ENCODE data around the gene VAMP3.
"Not testable (repeated sequence)": the region's sequence is repeated elsewhere in the genome, so short reads cannot be mapped to it uniquely, and the experiment has no call there.

VAMP3 gene

DNA sequence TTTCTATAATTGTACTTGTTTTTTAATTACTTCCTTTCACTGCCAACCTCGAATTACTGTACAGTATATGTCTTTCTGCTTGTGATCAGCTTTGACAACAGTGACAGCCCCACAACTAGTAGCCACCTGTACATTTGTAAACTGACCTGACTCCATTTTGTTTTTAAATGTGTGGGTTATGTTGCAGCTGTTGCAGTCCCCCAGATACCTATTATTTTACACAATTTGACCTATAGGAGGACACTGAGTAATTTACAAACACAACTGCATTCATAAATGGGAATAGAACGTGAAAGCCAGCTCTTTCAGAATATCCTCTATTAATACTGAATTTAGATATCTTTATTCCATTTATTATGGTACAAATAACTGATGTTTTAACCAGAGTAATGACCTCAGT, 2.5 kb upstream of the VAMP3 start:
- DNase-seq (ENCODE audit: low spot score), result no peak

DNA sequence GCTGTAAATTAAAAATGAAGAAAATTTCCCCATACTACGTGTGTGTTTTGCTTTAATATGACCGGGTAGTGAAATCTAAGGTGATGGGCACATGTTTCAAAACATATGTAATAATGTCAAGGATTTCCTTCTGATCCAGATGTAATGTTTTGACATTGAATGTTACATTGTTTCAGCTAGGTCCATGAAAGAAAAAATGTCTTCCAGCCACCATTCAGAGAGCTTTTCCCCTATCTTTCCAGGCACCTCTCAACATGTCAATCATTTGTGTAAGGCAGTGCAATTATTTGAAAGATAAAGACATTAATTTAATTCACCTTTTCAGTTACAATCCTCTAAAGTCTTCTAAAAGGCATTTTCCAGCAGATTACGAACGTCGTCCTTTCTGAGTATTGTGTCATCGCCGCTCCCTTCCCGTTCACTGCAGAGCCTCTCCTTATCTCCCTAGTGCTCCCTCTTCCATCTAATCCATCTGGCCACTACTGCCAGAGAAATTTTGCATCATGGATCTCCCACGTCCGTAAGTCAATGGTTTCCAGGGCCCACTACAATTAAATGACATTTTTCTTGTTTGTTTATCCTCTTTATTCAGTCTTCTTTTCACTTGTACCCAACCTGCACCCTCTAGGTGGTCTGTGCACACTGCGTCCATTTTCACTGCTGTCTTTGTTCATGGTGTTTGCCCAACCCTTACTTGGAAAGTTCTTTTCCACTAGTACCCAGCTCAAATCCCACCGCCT, 1.3 kb upstream of the VAMP3 start:
- no peak for DNase-seq (ENCODE audit: low spot score)

GRCh38 chr1:7770669-7770996, 463 bp upstream of the VAMP3 start:
- DNase-seq (ENCODE audit: low spot score), result no peak

- no peak for DNase-seq (ENCODE audit: low spot score)
These were observed 765 bp downstream of the VAMP3 start for GRCh38 chr1:7771823-7772299.

DNA sequence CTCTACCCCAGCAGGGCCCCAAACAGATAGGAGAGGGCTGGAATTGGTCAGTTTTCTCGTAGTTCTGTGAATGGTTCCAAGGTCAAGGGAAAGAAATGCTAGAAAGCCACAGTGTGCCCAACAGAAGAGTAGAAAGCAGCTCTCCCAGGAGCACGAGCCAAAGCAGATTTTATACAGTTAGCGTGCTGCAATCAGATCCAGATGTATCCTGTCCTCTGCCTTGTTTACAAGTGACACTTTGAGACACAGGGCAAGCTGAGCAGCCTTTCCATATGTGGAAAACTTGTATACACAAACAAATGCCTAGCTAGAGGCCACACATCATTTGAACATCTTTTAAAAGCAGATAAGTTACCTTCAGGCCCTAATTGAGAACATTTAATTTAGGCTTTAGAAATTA, 6.5 kb downstream of the VAMP3 start:
- DNase-seq (ENCODE audit: low spot score), result no peak

DNA sequence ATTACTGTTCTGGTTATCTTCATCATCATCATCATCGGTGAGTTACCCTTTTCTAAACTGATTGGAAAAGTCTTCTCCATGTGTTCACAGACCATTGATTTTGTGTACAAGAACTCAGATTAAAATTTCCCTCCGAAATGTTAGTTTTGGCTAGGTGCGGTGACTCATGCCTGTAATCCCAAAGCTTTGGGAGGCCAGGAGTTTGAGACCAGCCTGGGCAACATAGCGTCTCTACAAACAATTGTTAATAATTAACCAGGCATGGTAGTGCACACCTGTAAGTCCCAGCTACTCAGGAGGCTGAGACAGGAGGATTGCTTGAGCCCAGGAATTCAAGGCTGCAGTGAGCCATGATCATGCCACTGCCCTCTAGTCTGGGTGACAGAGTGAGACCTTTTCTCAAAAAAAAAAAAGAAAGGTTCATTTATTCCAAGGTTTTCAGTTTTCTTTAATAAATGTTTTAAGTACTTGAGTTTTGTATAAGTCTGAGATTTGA, 7.1 kb downstream of the VAMP3 start:
- no peak for DNase-seq (ENCODE audit: low spot score)

- DNase-seq (ENCODE audit: low spot score), result no peak
These were observed 9.9 kb downstream of the VAMP3 start for GRCh38 chr1:7780976-7781375.

DNA sequence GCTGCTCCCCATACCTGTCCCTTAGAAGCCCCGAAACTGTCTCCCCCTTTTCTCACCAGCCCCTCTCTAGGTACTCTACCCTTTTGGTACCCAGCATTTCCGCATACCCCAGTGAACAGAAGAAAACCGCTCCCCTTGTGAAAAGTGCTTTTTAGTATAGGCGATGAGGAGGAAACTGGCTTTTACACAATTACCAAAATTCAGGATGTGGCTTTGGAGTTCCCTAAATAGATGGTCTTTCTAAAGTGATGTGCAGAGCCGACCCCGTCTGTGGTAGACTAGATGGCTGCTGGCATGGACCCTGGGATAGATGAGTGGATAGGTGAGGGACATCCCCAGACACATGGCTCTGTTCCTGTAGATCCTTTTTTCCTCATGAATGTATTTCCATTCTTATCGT, 10.4 kb downstream of the VAMP3 start:
- no peak for DNase-seq (ENCODE audit: low spot score)

DNA sequence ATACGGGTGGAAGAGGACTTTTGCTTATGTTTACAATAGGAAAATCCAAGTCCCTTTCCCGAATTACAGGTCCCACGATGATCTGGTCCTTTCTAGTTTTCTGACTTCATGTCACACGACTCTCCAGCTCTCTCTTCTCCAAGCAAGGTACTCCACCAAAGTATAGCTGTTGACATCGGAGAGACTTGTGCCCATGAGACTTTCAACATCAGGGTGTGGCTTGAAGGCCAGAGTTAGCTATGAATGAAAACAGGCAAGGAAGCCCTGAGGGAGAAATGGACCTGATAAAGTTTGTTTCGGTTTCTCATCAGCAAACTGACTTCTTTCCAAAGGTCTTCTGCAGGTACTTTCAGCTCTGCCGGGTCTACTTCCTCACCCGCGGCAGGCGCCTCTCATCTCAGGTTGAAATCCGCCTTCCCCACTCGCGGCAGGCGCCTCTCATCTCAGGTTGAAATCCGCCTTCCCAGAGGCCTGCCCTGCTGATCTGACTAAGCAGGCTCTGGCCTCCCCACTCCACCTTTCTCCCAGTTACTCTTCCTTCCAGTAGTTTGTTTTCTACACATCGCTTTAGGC, 10.9 kb downstream of the VAMP3 start:
- DNase-seq (ENCODE audit: low spot score), result no peak

DNA sequence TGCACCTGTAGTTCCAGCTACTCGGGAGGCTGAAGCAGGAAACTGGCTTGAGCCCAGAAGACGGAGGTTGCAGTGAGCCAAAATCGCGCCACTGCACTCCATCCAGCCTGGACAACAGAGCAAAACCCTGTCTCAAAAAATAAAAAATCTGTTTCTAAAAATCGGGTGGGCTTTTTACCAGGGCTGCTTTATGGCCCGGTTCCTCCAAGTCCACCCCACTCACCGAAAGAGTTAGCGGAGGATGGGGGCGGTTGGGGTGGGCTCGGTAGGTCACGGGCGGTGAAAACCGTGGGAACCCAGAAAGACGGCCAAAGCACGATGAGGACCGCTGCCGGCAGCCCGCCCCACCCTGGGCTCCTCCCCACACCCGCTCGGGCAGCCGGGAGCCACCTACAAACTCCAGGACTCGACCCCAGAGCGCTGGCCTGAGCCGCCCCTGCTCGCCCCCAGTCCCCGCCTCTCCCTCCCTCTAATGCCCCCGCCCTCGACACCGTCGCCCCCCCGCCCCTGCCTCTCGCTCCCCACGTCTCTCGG, 12.1 kb downstream of the VAMP3 start:
- DNase-seq (ENCODE audit: low spot score), result peak; percentile 90

DNA sequence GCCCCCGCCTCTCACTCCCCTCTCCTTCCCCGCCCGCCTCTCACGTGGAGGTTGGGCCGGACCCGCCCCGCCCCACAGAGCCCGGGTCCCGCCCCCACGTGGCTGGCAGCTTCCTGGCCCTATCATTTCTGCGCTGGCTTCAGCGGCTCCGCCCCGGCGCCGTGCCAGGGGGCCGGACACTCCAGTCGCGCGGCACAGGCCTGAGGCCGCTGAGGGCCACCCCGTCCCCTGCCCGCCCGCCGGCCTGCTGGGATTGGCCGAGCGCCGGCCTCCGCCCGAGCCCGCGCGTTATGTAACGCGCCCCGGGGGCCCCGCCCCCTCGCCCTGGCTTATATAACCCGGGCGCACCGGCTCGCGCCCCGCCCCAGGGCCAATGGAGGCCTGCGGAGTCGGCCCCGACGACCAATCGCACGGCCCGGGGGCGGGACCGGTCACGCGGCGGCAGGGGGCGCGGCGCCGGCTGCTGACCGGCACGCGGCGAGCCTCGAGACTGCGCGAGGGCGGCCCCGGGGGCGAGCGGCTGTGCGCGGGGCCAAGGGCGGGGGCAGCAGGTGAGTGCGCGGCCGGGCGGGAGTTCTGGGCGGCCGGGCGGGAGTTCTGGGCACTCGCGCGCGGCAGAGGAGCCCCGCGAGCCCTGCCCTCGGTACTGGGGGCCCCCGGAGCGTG, 12.9 kb downstream of the VAMP3 start, which contains the start of gene PER3:
Gene PER3, plus strand, starts transcription at position 466 of the 666 bp plus-strand sequence. CDS start 587 bp downstream, outside the sequence.
- peak; percentile 98 for DNase-seq (ENCODE audit: low spot score)

DNA sequence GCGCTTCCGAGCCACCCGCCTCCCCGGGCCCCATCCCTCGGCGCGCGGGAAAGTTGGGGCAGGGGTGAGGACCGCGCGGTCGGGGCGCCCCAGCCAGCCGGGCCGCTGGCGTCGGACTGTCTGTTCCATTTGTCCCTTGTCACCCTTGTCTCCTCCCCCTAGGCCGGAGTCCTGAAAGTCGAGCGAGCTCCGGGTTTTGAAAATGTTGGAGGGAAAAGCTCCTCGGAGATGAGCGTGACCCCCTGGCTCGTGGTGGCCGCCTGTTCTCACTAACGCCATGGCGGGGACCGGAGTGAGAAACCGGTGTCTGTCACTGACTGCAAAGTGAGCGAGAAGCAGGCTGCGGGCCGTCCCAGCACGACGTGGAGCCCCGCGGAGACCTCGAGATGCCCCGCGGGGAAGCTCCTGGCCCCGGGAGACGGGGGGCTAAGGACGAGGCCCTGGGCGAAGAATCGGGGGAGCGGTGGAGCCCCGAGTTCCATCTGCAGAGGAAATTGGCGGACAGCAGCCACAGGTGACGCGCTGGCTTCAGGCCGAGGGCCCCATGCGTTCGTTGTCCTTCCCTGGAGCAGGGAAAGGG, 13.5 kb downstream of the VAMP3 start:
- DNase-seq (ENCODE audit: low spot score), result no peak

DNA sequence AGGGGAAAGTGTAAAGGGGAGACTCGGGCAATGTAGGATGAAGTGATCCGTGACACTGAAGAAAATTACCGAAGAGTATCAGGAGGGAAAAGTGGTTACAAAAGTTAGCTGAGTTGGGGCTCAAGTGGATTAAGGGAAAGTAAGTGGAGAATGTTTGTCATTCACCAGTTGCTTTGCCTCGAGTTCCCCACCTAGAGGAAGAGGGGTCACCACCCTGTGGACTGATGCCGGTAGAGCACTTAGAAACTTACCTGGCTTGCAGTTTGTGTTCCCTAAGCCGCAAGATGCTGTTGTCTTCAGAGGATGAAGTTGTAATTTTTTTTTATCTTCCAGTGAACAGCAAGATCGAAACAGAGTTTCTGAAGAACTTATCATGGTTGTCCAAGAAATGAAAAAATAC, 14.0 kb downstream of the VAMP3 start:
- DNase-seq (ENCODE audit: low spot score), result no peak

- no peak for DNase-seq (ENCODE audit: low spot score)
These were observed 15.7 kb downstream of the VAMP3 start for GRCh38 chr1:7786795-7787194.

DNA sequence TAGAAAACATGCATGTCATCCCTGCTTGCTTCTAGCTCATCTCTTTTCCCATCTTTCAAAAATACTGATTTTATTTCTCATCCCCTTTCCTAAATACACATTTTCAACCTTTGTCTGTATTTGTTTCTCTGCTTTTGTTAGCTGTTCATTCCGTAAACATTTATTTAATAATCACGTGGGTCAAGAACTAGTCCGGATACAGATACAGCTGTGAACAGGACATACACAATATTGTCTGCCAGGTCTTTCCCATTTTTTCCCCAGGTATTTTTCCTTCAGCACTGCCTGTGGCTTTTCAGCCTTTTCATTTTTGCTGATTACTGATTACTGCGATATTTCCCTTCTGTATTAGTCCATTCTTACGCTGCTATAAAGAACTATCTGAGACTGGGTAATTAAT, 18.7 kb downstream of the VAMP3 start:
- no peak for DNase-seq (ENCODE audit: low spot score)

DNA sequence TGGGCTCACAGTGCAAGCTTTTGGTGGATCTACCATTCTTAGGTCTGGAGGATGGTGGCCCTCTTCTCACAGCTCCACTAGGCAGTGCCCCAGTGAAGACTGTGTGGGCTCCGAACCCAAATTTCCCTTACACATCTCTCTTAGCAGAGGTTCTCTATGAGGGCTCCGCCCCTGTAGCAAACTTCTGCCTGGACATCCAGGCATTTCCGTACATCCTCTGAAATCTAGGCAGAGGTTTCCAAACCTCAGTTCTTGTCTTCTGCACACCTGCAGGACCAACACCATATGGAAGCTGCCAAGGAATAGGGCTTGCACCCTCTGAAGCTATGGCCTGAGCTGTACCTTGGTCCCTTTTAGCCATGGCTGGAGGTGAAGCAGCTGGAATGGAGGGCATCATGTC, 19.9 kb downstream of the VAMP3 start:
- DNase-seq (ENCODE audit: low spot score), result not testable (repeated sequence)

- no peak for DNase-seq (ENCODE audit: low spot score)
These were observed 24.3 kb downstream of the VAMP3 start for GRCh38 chr1:7795406-7795805.

GRCh38 chr1:7805460-7805859, 34.4 kb downstream of the VAMP3 start:
- DNase-seq (ENCODE audit: low spot score), result no peak

- peak; percentile 25 for DNase-seq (ENCODE audit: low spot score)
These were observed 37.3 kb downstream of the VAMP3 start for GRCh38 chr1:7808253-7808844.

DNA sequence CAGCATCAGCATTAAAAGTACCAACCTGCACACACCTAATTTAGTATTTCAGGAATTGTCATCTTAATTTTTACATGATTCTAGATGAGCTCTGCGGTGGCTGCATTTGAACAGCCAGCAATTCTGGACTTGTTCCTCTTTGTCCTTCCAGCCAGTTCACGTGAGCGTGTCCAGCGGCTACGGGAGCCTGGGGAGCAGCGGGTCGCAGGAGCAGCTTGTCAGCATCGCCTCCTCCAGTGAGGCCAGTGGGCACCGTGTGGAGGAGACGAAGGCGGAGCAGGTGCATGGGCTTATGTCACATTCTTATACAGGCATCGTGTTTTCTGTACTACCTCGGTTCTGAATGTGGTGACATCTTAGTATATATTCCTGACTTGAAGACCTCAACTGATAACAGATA, 38.6 kb downstream of the VAMP3 start:
- no peak for DNase-seq (ENCODE audit: low spot score)

DNA sequence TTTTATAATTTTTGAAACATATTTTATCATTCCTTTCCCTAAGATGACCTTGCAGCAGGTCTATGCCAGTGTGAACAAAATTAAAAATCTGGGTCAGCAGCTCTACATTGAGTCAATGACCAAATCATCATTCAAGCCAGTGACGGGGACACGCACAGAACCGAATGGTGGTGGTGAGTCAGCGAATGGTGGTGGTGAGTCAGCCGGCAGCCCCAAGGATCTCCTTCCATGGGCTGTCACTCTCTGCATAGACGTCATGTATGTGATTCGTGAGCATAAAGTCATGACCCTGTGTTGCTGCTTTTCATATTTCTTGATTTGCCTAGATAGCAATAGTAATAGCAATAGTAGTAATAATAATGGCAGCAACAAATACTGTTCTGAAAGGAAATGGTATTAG, 39.3 kb downstream of the VAMP3 start:
- no peak for DNase-seq (ENCODE audit: low spot score)

DNA sequence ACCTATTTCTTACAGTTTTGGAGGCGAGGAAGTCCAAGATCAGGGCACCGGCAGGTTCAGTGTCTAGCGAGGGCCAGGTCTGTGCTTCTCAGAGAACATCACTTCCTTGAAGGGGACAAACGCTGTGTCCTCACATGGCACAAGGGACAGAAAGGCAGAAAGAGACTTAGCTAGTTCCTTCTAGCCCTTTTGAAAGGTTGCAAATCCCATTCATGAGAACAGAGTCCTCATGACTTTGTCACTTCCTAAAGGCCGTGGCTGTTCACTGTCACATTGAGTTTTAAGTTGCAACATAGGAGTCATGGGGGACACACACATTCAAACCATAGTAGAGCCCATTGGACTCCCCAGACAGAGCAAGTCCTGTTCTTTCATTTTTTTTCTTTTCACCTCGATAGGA, 40.4 kb downstream of the VAMP3 start:
- no peak for DNase-seq (ENCODE audit: low spot score)
